GDM1 (cell line): Measurements from ENCODE around the gene SDK1.

ENCODE experiments used
- DNase-seq: peaks from one replicate; lab custom pipeline; 2025; lab: John Stamatoyannopoulos, UW

SDK1 gene

DNA sequence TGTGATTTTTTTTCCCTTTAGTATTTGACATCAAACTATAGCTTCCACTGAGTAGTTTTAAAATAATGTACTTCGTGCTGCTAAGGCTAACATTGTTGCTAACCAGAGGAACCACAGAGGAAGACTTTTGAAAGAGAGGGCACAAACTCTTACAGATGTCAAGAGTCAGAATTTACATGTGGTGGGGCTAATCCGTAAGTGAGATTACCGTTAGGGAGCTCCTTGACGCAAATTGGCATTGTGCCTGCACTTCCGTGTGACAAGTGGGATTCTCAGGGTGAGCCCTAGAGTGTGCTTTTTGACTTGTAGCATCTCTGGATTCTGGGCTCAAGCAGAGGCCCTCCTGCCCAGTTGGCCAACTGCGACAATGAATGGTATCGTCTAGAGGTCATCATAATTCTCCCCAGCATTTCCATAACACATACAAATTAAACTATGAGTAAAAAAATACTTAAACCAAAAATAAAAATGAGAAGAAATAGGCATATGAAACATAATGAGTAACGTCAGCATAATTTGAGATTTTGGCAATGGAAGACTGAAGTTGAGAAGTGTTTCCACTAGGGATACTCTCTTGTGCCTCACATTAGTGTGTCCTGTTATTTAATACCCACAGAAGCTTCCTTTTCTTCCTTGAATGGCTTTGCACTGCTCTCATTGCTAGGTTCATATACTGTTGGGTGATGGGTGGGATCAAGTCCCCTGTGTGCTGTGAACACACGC is 164.0 kb downstream of the SDK1 start:
- no peak for DNase-seq

DNA sequence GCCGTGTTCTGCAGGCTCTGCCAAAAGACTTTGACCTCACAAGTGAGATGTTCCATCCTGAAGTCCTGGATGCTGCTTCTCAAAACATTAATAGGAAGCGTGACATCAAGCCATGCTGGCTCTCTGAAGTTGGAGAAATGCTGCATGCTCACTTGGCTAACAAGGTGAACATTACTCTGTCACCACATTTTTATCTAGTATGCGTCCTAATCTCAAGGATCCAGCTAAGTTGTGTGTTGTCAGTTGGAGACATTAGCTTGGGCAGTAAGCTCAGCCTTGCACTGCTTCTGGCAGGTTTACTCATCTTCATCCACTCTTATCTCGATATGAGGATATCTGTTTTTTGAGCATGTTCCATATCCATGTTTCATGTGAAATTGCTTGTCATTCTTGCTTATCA is 165.2 kb downstream of the SDK1 start:
- no peak for DNase-seq

DNA sequence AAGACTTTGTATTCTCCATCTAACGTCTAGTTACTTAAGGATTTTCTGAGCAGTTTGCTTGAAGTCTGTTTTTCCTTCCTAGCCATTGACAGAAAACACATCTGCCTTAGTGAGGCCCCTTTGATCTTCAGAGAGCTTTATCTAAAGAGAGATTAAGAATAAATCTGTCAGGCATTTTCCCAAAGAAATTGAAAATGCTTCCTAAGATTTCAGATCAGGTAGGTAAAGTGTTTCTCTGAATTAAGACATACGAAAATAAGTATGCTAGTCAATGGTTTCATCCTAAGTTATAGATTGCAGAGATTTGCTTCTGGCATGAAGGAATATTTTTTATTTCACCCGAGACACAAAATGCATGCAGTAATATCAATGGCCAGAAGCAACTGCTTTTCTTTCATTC is 168.6 kb downstream of the SDK1 start:
- DNase-seq = no peak

DNA sequence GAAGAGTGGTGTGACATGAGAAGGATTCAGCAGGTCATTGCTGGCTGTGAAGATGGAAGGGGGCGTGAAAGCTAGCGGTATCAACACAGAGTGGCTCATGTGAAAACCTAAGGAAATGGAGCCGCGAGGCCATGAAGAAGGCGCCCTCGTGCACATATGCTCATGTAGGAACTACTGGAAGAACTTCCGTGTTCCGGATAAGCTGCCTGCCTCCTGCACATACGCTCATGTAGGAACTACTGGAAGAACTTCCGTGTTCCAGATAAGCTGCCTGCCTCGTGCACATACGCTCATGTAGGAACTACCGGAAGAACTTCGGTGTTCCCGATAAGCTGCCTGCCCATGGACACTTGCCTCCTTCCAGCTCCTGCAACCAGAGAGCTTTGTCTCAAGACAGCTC is 179.1 kb downstream of the SDK1 start:
- DNase-seq = no peak

DNA sequence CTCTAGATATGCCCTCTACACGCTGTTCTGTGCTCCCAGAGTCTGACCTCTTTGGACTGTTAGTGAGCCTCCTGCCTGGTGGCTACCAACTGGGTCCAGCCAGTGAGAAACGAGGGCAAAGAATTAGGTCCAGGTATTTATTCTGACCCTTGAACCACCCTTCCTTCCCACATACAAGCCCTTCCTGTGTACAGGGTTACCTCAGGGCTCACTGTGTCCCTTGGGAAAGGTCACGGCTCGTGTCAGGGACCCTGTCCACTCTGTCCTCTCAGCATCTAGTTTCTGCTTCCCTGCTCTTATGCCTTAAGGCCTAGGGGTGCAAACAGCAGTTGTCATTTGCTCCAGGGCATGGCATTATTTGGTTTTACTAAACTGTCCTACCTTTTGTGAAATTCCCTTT is 180.4 kb downstream of the SDK1 start:
- DNase-seq = no peak

DNA sequence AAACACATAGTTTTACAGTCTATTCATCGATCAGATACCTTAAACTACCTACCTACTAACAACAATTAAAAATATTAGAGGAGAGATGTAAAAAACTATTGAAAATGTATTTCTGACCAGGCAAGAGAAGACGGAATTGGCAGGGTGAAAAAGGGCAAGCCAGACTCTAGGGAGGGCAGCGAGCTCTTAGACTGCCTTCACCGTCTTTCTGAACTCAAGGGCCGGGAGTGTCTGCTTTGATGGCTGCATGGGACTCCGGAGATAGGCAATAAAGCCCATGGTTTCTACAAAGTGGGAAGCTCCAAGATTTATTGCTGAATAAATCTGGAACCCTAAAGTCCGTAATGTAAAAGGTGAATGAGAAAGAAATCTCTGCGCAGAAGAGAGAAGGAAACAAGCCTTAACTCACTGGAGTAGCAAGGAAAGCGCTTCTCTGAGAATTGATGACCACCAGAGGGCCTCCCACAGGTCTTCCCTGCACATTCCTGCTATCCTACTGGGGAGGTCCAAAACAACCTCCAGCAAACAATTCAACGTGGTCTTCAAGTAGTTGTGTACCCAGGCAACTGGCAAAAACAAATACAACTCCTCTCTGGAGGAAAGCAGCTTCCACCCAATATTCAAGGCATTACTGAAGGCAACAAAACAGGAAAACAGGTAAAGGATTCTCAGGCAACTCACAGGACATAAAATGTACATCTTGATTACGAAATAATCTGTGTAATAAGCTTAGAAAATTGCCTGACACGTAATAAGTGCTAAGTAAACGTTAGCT is 181.3 kb downstream of the SDK1 start:
- no peak for DNase-seq

DNA sequence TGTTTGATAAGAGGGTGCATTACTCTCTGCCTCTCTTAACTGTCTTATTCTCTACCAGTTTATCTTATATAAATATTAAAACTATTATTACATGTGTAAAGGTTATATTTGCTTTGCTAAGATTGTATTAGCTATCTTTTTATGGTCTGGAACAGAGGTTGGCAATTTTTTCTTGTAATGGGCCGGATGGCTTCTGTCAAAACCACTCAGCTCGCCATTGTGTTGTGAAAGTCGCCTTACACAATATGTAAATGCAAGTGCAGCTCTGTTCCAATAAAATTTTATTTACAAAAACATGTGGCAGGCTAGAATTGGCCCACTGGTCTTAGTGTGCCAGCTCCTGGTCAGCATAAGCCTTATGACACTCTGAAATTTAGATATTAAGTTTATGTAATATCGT is 185.8 kb downstream of the SDK1 start:
- no peak for DNase-seq

DNA sequence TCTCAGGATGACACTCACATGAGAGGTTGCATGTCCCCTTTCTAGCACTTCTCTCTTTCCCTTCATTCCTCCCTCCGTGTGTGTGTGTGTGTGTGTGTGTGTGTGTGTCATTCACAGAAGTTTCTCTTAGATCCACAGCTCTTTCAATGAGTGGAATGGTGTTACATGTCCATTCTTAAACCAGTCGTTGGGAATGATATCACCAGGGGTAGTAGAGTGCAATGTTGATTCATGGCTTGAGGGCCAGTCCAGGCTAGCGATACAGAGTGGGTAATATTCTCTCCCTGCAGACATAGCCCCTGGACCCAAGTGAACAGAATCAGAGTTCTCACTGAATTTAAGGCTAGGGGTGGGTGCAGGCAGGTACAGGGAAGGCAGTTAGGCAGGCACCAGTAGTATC is 187.8 kb downstream of the SDK1 start:
- DNase-seq = no peak

DNA sequence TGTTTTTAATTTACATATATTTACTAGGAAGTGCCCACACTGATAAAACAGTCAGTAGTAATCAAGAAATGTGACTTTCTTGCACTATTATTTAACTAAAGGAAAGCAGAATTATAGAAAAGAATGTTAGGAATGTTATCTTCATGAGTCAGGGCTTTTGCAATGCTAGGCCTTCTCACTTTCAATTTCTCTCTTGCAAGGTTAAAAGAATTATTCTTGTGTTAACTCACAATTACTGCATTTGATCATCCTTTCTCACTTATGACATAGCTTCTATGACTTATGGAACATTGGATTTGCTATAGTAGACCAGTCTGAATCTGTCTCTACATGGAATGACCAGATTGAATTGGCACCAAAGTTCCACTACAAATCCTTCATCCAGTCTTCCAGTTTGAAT is 192.4 kb downstream of the SDK1 start:
- DNase-seq = no peak

DNA sequence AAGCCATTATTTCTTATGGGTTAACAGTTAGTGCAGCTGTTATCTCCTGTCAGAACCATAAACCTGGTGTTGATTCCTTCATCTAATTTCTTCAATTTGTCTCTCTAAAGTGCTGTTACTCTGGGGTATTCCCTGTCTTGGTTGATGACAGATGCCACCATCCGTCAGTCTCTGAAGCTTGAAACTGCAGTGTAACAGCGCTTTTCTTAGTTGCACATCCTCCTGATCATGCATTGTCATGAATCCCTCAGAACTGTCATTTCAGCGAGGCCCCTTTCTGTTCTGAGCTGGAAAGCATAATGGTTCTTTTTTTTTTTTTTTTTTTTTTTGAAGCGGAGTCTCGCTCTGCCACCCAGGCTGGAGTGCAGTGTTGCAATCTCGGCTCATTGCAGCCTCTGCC is 193.9 kb downstream of the SDK1 start:
- DNase-seq = no peak

DNA sequence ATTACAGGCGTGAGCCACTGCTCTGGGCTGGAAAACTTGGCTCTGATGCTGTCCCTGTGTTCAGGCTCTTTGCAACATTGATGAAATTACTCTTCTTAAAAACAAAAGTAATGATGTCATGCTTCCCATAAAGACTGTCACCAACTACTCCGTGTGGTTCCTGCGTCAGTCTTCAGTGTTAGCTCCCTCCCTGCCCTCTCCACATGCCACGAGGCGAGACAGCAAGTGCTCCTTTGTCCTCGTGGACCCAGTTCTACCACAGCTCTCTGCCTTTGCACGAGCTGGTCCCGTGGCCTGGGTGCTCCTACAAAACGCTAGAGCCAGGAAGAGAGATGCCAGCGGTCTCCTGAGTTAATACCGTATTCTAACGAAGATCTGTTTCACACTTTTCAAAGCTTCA is 194.5 kb downstream of the SDK1 start:
- no peak for DNase-seq

DNA sequence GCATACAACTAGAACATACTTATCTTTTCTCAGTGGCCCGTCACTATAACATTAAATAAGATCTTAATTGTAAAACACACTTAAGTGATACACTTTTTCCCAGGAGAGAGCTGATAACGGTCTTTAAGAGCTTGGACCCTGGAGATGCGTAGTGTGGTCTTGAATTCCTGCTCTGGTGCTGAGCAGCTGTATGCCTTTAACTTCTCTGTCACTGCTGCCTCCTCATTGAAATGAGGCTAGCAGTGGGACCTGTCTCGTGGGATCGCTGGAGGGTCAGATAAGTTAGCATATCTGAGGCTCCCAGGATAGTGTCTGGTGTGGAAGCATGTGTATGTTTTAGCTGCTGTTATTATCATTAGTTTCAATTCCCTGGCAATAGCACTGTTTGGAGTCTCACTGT is 194.9 kb downstream of the SDK1 start:
- no peak for DNase-seq

DNA sequence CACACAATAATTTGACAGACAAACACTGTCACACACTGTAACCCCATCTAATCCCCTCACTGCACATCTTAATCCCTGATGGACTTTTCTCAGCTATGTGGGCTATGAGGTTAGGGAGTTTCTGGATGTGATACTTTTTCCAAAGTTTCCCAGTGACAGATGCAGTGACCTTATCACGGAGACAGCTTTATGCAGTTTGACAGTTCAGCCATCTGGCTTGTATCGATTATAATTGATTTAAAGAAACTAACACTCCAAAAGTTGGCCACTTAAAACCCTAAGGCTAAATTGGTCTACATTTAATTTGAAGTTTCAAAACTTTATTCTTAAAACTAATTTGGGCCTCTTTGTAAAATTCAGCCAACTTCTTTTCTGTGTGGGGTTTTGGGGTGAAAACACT is 196.7 kb downstream of the SDK1 start:
- no peak for DNase-seq

DNA sequence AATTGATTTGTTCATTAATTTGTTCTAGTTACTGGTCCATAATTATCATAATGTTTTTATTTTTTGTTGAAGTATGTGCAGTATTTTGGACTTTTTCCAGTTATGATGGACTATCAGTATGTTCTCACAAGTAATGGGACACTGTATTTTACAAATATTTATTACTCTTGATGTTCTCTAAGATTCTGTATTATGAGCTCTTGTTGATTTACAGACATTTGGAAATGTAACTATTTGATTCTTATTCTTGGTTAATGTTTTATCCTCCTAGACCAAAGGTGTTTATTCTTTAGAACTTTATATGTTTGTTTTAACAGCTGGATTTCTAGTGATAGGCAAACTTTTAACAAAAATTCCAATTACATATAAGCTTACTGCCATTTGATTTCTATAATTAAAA is 200.6 kb downstream of the SDK1 start:
- no peak for DNase-seq

DNA sequence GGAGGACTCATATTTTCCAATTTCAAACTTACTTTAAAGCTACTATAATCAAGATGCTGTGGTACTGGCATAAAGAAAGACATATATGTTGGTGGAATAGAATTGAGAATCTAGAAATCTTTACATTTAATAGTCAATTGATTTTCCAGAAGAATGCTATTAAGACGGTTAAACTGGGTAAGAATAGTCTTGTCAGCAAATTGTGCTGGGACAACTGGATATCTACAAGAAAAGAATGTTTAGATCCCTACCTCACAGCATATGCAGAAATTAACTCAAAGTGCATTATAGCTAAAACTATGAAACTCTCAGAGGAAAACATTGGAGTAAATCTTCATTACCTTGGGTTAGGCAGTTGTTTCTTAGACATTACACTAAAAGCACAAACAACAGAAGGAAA is 203.3 kb downstream of the SDK1 start:
- no peak for DNase-seq

DNA sequence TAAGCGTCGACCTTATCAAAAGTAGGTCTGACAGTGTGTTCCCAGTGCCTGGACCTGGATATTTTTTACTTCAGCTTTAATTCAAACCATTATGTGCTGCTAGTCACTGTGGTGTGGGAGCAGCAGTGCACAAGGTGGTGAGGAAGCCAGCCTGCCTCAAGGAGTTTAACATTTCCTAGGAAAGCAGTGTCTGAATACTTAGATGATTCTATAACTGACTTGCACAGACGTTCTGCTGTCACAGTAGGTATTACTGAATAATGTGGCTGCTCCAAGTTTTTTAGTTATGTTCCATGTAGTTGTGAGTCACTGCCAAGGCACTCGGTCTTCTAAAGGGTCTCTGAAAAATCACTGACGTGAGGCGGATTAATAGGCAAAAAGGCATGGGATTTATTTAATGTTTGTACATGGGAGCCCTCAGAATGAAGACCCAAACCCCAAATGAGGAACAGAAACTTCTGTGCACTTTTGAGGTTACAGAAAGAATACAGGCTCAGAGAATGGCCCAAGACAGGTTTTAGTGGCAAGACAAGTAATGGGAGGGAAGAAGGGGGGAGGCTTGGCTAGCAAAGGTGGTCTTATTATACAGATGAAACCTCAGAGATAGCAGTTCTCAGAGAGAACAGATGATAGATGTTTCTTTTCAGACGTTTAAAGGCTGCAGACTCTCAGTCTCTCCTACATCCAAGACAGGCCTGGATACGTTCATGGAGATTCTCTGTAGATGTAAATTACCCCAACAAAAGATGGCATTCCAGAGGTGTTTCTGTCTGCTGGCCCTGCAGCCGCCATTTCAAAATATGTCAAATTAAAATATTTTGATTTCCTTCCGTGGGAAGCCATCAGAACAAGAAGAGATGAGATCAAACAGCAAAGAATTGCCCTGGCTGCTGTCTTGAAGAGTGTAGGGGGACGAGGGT is 209.3 kb downstream of the SDK1 start:
- DNase-seq = no peak

DNA sequence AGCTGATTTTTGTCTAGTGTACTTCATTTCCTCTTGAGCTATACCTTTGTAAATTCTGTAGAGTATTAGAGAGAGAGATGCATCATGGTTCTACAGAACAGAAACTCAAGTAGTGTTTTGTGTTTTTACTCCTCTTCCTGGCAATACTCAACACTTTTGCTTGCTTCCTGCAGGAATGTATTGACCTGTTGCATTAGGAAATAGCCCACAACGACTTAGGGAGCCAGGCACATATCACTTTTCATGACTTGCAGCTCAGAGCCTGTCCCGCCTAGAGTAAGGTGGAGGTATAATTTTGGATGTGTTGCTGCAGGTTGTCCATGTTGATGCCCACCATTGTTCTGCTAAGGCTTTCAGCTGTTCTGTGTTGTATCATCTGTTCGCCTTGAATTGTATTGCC is 216.3 kb downstream of the SDK1 start:
- no peak for DNase-seq

DNA sequence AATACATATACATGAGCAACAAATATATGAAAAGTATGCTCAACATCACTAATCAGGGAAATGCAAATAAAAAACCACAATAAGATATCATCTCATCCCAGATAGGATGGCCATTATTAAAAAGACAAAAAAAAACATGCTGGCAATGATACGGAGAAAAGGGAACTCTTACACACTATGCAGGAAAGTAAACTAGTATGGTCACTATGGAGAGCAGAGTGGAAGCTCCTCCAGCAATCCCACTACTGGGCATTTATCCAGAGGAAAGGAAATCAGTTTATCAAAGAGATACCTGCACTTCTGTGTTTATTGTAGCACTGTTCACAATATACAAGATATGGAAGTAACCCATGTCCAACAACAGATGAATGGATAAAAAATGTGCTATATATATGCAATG is 217.5 kb downstream of the SDK1 start:
- DNase-seq = no peak

DNA sequence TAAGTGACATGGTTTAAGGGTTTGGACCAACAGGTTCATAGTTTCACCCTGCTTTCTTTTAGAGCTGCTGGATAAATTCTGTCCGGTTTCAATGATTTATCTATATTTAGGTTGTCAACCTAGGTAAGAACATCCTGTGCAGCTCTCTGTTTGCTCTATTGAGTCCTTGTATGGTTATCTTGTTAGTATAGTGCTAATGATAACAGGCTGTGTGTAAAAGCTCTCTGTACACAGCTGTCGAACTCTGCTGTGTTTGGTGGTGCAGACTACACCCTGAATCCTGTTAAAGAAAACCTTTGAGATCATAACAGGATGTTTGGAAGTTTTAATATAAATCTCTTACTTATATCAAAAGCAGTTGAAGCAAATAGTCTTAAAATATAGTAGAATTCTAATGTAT is 219.2 kb downstream of the SDK1 start:
- DNase-seq = no peak

DNA sequence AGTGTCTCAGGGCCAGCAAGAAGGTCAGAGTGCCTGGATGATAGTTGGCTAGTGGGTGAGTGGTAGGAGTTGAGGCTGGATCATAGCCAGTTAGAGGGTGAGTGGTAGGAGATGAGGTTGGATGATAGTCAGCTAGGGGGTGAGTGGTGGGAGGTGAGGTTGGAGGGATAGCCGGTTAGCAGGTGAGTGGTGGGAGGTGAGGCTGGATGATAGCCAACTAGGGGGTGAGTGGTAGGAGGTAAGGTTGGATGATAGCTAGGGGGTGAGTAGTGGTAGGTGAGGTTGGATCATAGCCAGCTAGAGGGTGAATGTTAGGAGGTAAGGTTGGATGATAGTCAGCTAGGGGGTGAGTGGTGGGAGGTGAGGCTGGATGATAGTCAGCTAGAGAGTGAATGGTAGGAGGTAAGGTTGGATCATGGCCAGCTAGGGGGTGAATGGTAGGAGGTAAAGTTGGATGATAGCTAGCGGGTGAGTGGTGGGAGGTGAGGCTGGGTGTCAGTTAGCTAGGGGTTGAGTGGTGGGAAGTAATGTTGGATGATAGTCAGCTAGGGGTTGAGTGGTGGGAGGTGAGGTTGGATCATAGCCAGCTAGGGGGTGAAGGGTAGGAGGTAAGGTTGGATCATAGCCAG is 226.6 kb downstream of the SDK1 start:
- no peak for DNase-seq

DNA sequence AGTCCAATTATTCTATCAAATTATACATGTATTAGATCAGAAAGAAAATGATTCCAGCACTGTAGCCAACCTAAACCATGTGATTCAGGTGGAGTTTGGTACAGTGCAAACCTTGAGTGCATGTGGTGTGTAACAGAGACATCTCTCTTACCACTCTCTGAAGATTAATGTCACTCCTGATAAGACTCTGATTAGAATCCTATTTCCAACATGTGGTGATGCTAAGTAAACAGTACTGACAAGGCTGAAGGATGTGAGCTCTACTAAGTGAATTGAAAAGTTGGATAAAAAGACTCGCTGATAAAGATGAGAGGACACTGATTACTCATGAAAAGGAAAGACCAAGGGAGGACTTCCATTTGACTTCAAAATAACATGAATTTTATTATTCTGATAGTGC is 232.0 kb downstream of the SDK1 start:
- no peak for DNase-seq

DNA sequence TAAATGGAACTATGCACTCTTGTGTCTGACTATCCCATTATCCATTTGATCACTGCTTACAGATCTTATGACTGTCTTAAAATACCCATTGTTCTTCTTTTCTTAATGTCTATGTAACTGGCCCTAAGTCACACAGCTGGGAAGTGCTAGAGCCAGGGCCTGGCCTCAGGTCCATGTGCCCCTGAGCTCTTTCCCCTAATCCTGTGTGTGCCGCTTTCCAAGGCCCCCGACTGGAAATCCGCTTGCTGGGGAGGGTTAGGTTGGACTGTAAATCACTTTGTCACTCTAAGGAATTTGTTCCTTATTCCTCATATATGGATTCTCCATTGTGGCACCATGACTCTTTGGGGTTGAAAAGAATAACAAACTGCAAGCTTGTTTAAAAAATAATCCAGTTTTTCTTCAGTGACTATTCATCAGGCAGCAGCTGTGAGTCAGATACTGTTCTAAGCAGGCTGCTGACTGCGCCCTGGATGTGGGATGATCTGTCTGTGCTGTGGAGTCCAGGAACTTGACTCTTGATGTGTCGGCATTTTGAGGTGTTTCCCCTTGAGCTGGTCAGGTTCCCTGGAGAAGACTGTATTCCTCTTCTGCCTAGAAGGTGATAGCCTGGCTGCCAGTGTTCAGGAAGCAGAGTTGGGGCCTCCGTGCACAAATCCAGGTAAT is 236.3 kb downstream of the SDK1 start:
- no peak for DNase-seq
